Breast epithelium (tissue), 4 donors: ENCODE measurements around the gene AARS2. TPM values are rescaled to one million over a fixed set of nuclear protein-coding genes. Genes with fewer than 3 reads are reported as not detected.

Experiments
- DNase-seq, 2 donors: peaks; one replicate each; pipeline ENCODE4 v3.0.0-alpha.2; 2019; ENCODE audit warnings: low spot score in 2 of 2
- H3K27ac ChIP-seq, 2 donors: fragments of 200-600 bp; sonication (generic) in 1 of 2; one replicate each; pipeline ENCODE4 v1.5.1; 2016 to 2019; ENCODE audit warnings: mild to moderate bottlenecking in 1 of 2
- H3K27me3 ChIP-seq, 2 donors: fragments of 200-600 bp; sonication (generic) in 1 of 2; one replicate each; pipeline versions ENCODE4 v1.5.1 to v1.6.0; 2017 to 2019; ENCODE audit warnings: control low read depth in 1 of 2, mild to moderate bottlenecking in 1 of 2
- H3K36me3 ChIP-seq: fragments of 200-600 bp; one replicate; pipeline ENCODE4 v1.5.1; 2019
- H3K4me1 ChIP-seq, 2 donors: fragments of 200-600 bp; sonication (generic); one replicate each; pipeline ENCODE4 v1.5.1; 2016 to 2019; ENCODE audit warnings: control low read depth in 1 of 2
- H3K4me3 ChIP-seq, 3 donors: fragments of 200-600 bp; sonication (generic); 1 replicate in 2 of 3; 2 replicates in 1 of 3; pipeline ENCODE4 v1.5.1; 2016 to 2019; ENCODE audit warnings: mild to moderate bottlenecking in 3 of 3, moderate library complexity in 2 of 3
- H3K9me3 ChIP-seq, 2 donors: fragments of 200-600 bp; sonication (generic) in 1 of 2; one replicate each; pipeline ENCODE4 v1.5.1; 2016 to 2019; ENCODE audit warnings: control low read depth in 1 of 2
- POLR2A ChIP-seq: fragments of 450-650 bp; IDR thresholded peaks from one replicate; pipeline ENCODE4 v1.6.1; 2016; ENCODE audit warnings: antibody characterized with exemption, mild to moderate bottlenecking, moderate library complexity
- POLR2AphosphoS5 ChIP-seq, 3 donors: sonication (generic); formaldehyde crosslinking; IDR thresholded peaks; one replicate each; pipeline ENCODE4 v1.6.1; 2017; ENCODE audit warnings: antibody characterized with exemption in 3 of 3
- intact Hi-C: fragments of 100-400 bp; cut with DNase I; formaldehyde crosslinking; loops from one replicate; pipeline ENCODE4 v1.15.1; 2023; ENCODE audit warnings: low total_unique reads
- total RNA-seq, 3 donors: library from RNA; depleted of rRNA; stranded (reverse); fragments of >200 nt; gene quantifications; one replicate each; pipeline ENCODE4 v1.1.0, GENCODE V29; 2016
- TF ChIP-seq, protein P1 (sequence below), 3 donors: fragments of 450-650 bp; IDR thresholded peaks; one replicate each; pipeline ENCODE4 v1.5.1; 2016 to 2017; ENCODE audit warnings: antibody characterized with exemption in 3 of 3, mild to moderate bottlenecking in 3 of 3, moderate library complexity in 3 of 3

The AARS2 gene
- total RNA-seq, 3 donors from 2014 or later, result 6.9 to 16.5 (median 12.8) TPM

DNA sequence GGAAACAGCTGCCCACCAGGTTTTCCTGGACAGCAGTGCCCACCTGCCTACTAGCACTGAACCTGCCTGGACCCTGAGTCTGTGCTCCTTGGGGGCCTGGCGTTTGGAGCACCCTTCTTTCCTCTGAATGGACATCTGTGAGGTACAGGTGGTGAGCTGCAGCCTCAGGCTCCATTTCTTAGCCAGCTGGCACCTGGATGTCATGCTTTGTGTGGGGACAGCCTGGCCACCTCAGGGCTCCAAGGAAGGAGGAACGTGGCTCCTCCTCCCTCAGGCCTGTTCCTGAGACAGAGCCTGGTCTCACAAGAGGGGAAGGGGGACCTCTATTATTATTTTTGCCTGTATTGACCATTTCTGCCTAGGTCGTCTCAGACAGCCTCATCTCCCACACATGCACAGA is 34.8 kb downstream of the AARS2 start:
- Histone ChIP-seq H3K4me1 (no peaks in the 10 kb centered on the region), H3K4me3 (no peak overlapping the region), H3K36me3 (no peaks in the 10 kb centered on the region), H3K27me3 (peaks cover 0 to 33% of the 10 kb centered on the region in 2 donors), H3K27ac (no peak overlapping the region), H3K9me3 (no peaks in the 10 kb centered on the region)
- DNase-seq, result no peak
- TF ChIP-seq POLR2AphosphoS5 (IDR thresholded peaks at IDR 0.05), result no peak
- TF ChIP-seq, protein P1, sequence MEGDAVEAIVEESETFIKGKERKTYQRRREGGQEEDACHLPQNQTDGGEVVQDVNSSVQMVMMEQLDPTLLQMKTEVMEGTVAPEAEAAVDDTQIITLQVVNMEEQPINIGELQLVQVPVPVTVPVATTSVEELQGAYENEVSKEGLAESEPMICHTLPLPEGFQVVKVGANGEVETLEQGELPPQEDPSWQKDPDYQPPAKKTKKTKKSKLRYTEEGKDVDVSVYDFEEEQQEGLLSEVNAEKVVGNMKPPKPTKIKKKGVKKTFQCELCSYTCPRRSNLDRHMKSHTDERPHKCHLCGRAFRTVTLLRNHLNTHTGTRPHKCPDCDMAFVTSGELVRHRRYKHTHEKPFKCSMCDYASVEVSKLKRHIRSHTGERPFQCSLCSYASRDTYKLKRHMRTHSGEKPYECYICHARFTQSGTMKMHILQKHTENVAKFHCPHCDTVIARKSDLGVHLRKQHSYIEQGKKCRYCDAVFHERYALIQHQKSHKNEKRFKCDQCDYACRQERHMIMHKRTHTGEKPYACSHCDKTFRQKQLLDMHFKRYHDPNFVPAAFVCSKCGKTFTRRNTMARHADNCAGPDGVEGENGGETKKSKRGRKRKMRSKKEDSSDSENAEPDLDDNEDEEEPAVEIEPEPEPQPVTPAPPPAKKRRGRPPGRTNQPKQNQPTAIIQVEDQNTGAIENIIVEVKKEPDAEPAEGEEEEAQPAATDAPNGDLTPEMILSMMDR (IDR thresholded peaks at IDR 0.05), result no peak
- no peak for TF ChIP-seq POLR2A
- intact Hi-C loops, result no loop called here

GRCh38 chr6:44277763-44278162 is 35.4 kb downstream of the AARS2 start:
- no peak for TF ChIP-seq POLR2AphosphoS5 (IDR thresholded peaks at IDR 0.05)
- no peak for TF ChIP-seq POLR2A
- TF ChIP-seq, protein P1 (IDR thresholded peaks at IDR 0.05), result no peak
- no peak for DNase-seq
- no peaks in the 10 kb centered on the region for H3K36me3 ChIP-seq
- H3K27me3 ChIP-seq, result peaks cover 0 to 39% of the 10 kb centered on the region in 2 donors
- intact Hi-C loops, result no loop called here
- H3K27ac ChIP-seq, result no peak overlapping the region
- H3K4me1 ChIP-seq, result no peaks in the 10 kb centered on the region
- H3K4me3 ChIP-seq, result no peak overlapping the region
- H3K9me3 ChIP-seq, result no peaks in the 10 kb centered on the region

GRCh38 chr6:44276667-44277640 is 36.2 kb downstream of the AARS2 start:
- Histone ChIP-seq H3K36me3 (no peaks in the 10 kb centered on the region), H3K4me3 (no peak overlapping the region), H3K27ac (no peak overlapping the region), H3K9me3 (no peaks in the 10 kb centered on the region), H3K27me3 (peaks cover 0 to 47% of the 10 kb centered on the region in 2 donors), H3K4me1 (no peaks in the 10 kb centered on the region)
- TF ChIP-seq, protein P1 (IDR thresholded peaks at IDR 0.05), result no peak
- TF ChIP-seq POLR2A (no peak), POLR2AphosphoS5 (IDR thresholded peaks at IDR 0.05) (no peak)
- intact Hi-C loops, result no loop called here
- no peak for DNase-seq

DNA sequence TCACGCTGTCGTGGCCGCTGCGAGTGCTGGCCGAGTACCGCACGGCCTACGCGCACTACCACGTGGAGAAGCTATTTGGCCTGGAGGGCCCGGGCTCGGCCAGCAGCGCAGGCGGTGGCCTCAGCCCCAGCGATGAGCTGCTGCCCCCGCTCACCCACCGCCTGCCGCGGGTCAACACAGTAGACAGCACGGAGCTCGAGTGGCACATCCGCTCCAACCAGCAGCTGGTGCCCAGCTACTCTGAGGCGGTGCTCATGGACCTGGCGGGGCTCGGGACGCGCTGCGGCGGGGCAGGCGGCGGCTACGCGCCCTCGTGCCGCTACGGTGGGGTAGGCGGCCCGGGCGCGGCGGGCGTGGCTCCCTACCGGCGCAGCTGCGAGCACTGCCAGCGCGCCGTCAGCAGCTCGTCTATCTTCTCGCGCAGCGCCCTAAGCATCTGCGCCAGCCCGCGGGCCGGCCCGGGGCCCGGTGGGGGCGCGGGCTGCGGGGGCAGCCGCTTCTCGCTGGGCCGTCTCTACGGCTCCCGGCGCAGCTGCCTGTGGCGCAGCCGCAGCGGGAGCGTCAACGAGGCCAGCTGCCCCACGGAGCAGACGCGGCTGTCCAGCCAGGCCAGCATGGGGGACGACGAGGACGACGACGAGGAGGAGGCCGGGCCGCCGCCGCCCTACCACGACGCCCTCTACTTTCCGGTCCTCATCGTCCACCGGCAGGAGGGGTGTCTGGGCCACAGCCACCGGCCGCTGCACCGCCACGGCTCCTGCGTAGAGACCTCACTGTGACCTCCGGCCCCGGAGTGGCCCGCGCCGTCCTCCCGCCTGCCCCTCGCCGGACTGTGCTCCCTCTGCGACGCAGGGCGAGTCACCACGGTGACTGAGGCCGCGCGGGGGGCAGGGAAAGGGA is 37.1 kb downstream of the AARS2 start:
- H3K4me3 ChIP-seq, result peak overlapping the region; percentile 20 to 56 (median 39)
- H3K4me1 ChIP-seq, result no peaks in the 10 kb centered on the region
- DNase-seq, result no peak
- no peaks in the 10 kb centered on the region for H3K9me3 ChIP-seq
- intact Hi-C loops, result no loop called here
- TF ChIP-seq POLR2AphosphoS5 (IDR thresholded peaks at IDR 0.05) (no peak), POLR2A (no peak)
- TF ChIP-seq, protein P1 (IDR thresholded peaks at IDR 0.05), result no peak
- peaks cover 0 to 48% of the 10 kb centered on the region in 2 donors for H3K27me3 ChIP-seq
- no peaks in the 10 kb centered on the region for H3K36me3 ChIP-seq
- no peak overlapping the region for H3K27ac ChIP-seq
